Measurements from ENCODE around the gene CACNA2D1.

The CACNA2D1 gene

GRCh38 chr7:82445271-82445670, 1.7 kb upstream of the CACNA2D1 start:
- H3K27ac ChIP-seq = no peak overlapping the region

GRCh38 chr7:82444220-82444909, 788 bp upstream of the CACNA2D1 start:
- peak overlapping the region; percentile 88 for H3K27ac ChIP-seq
- TF ChIP-seq ZFX (IDR thresholded peaks at IDR 0.05; ENCODE audit: borderline replicate concordance) = no peak
- TF ChIP-seq CTCF (IDR thresholded peaks at IDR 0.05) = peak; percentile 69

More at GRCh38 chr7:82445271-82445670, 1.7 kb upstream of the CACNA2D1 start:
- TF ChIP-seq ZFX (IDR thresholded peaks at IDR 0.05; ENCODE audit: borderline replicate concordance) = no peak
- no peak for TF ChIP-seq CTCF (IDR thresholded peaks at IDR 0.05)

- no peak for TF ChIP-seq ZFX (IDR thresholded peaks at IDR 0.05; ENCODE audit: borderline replicate concordance)
- peak; percentile 20 for TF ChIP-seq CTCF (IDR thresholded peaks at IDR 0.05)
Observed at GRCh38 chr7:82443036-82443546, 486 bp downstream of the CACNA2D1 start.

GRCh38 chr7:82442492-82443035, 1.0 kb downstream of the CACNA2D1 start:
- no peak for TF ChIP-seq ZFX (IDR thresholded peaks at IDR 0.05; ENCODE audit: borderline replicate concordance)
- no peak for TF ChIP-seq CTCF (IDR thresholded peaks at IDR 0.05)
- peak overlapping the region; percentile 88 for H3K27ac ChIP-seq

More at GRCh38 chr7:82443036-82443546, 486 bp downstream of the CACNA2D1 start:
- H3K27ac ChIP-seq = peak overlapping the region; percentile 88

- TF ChIP-seq ZFX (IDR thresholded peaks at IDR 0.05; ENCODE audit: borderline replicate concordance) = no peak
- no peak for TF ChIP-seq CTCF (IDR thresholded peaks at IDR 0.05)
- no peak overlapping the region for H3K27ac ChIP-seq
Observed at GRCh38 chr7:82441669-82442478, 1.7 kb downstream of the CACNA2D1 start.

- TF ChIP-seq ZFX (IDR thresholded peaks at IDR 0.05; ENCODE audit: borderline replicate concordance) (no peak), CTCF (IDR thresholded peaks at IDR 0.05) (no peak)
- no peak overlapping the region for H3K27ac ChIP-seq
Observed at GRCh38 chr7:82438521-82438920, 5.1 kb downstream of the CACNA2D1 start.

All from 22Rv1 (cell line).